ENCODE measurements around the gene CERKL.

Gene CERKL

DNA sequence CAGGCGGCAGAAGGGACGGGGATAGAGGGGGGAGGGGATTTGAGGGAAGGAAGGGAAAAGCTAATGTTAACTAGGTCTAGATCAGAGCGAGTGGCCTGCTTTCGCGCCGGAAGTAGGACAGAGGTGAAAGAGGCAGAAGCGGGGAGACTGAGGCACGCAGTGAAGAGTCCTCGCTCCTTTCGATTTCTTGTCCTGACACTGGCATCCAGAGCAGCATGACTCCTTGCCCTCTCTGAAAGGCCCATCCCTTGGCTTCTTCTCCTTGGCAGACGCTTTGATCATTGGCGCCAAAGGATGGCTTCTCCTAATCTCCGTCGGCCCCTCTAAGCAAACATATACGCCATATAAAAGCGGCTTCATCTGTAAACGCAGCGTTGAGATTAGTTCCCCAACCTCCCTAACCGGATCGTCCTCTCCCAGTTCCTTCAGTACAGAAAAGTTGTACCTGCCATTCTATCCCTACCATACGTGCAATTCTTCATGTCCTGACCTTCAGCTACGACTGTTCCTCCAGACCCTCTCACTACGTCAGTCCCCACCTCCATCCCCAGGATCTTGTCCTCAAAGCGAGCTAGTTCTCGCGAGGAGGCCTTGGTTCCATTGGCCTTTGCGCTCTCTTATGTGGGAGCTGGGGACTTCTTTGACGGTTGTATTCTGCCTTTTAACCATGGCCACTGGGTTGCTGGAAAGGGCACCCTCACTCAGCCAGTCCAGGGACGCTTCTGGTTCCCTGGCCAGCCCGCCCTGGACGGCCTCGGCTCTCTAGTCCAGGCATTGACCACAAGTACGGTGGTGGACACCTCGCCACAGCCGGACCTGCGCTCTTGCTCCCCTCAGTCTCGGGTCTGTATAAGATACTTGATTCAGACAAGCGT lies 24.3 kb upstream of the CERKL start:
- no peak overlapping the region for H3K27ac ChIP-seq (ENCODE audit: low read depth, low read length, poor library complexity, severe bottlenecking)
- no peak overlapping the region for H3K9ac ChIP-seq (ENCODE audit: low read length)
- H2AFZ ChIP-seq (ENCODE audit: low read length) = no peak overlapping the region
- no peaks in the 10 kb centered on the region for H3K27me3 ChIP-seq (ENCODE audit: insufficient read depth, low read length)
- no peaks in the 10 kb centered on the region for H3K9me3 ChIP-seq (ENCODE audit: low read length)
- no peaks in the 10 kb centered on the region for H4K20me1 ChIP-seq (ENCODE audit: insufficient read depth, low read length)
- no peaks in the 10 kb centered on the region for H3K36me3 ChIP-seq (ENCODE audit: insufficient read depth, low read length)
- H3K4me1 ChIP-seq (ENCODE audit: insufficient read depth, low read length, severe bottlenecking) = peaks cover under 1% of the 10 kb centered on the region
- no peaks in the 10 kb centered on the region for H3K9me2 ChIP-seq (ENCODE audit: low read depth, low read length)
- H3K4me3 ChIP-seq (ENCODE audit: low read depth, low read length, poor library complexity, severe bottlenecking) = no peak overlapping the region
- no peak overlapping the region for H3K4me2 ChIP-seq (ENCODE audit: low read length)
- TF ChIP-seq, protein P1, sequence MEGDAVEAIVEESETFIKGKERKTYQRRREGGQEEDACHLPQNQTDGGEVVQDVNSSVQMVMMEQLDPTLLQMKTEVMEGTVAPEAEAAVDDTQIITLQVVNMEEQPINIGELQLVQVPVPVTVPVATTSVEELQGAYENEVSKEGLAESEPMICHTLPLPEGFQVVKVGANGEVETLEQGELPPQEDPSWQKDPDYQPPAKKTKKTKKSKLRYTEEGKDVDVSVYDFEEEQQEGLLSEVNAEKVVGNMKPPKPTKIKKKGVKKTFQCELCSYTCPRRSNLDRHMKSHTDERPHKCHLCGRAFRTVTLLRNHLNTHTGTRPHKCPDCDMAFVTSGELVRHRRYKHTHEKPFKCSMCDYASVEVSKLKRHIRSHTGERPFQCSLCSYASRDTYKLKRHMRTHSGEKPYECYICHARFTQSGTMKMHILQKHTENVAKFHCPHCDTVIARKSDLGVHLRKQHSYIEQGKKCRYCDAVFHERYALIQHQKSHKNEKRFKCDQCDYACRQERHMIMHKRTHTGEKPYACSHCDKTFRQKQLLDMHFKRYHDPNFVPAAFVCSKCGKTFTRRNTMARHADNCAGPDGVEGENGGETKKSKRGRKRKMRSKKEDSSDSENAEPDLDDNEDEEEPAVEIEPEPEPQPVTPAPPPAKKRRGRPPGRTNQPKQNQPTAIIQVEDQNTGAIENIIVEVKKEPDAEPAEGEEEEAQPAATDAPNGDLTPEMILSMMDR (IDR thresholded peaks at IDR 0.05; ENCODE audit: low read length) = no peak
- TF ChIP-seq EZH2 (IDR thresholded peaks at IDR 0.05; ENCODE audit: borderline replicate concordance, low read length) = no peak
- no peaks in the 10 kb centered on the region for H3K79me2 ChIP-seq (ENCODE audit: insufficient read depth, low read length)
- H3F3A ChIP-seq (ENCODE audit: insufficient read depth, low read length) = no peaks in the 10 kb centered on the region

GRCh38 chr2:181680055-181680936 lies 23.4 kb upstream of the CERKL start, which contains the start of gene NEUROD1:
NEUROD1 (minus strand) TSS chr2:181680517; CDS start chr2:181678860, 1,657 bp downstream.
- Histone ChIP-seq H2AFZ (ENCODE audit: low read length) (no peak within 1 kb of the TSS), H3K79me2 (ENCODE audit: insufficient read depth, low read length) (no peaks in the 10 kb centered on the region), H3K9me2 (ENCODE audit: low read depth, low read length) (no peaks in the 10 kb centered on the region), H3K4me3 (ENCODE audit: low read depth, low read length, poor library complexity, severe bottlenecking) (no peak within 1 kb of the TSS), H3K4me1 (ENCODE audit: insufficient read depth, low read length, severe bottlenecking) (no peaks in the 10 kb centered on the region), H3K9ac (ENCODE audit: low read length) (no peak within 1 kb of the TSS), H3K27me3 (ENCODE audit: insufficient read depth, low read length) (no peaks in the 10 kb centered on the region), H3K4me2 (ENCODE audit: low read length) (no peak within 1 kb of the TSS), H3F3A (ENCODE audit: insufficient read depth, low read length) (no peaks in the 10 kb centered on the region), H3K9me3 (ENCODE audit: low read length) (no peaks in the 10 kb centered on the region), H3K27ac (ENCODE audit: low read depth, low read length, poor library complexity, severe bottlenecking) (no peak within 1 kb of the TSS), H3K36me3 (ENCODE audit: insufficient read depth, low read length) (no peaks in the 10 kb centered on the region), H4K20me1 (ENCODE audit: insufficient read depth, low read length) (no peaks in the 10 kb centered on the region)
- TF ChIP-seq, protein P1 (IDR thresholded peaks at IDR 0.05; ENCODE audit: low read length) = no peak
- no peak for TF ChIP-seq EZH2 (IDR thresholded peaks at IDR 0.05; ENCODE audit: borderline replicate concordance, low read length)

DNA sequence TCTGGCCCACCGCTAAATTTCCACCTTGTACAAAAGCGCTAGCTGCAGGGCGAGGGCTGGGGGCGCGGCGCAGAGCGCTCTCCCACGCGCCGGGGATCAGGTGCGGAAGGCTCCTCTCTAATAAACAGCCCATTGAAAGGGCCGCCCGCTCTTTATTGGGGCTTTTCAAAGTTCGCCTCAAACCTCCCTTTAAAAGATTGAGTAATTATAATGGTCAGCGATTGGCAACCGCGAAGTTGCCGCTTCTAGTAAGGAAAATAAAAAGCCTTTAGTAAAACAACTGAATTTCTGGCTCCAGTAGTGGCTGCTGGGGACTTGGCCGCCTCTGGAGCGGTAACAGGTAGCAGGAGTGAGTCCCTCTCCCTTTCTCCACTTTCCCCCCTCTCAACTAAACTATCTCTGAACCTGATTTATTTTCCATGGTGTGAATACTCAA lies 22.7 kb upstream of the CERKL start:
- no peak overlapping the region for H3K4me2 ChIP-seq (ENCODE audit: low read length)
- TF ChIP-seq, protein P1 (IDR thresholded peaks at IDR 0.05; ENCODE audit: low read length) = no peak
- no peak for TF ChIP-seq EZH2 (IDR thresholded peaks at IDR 0.05; ENCODE audit: borderline replicate concordance, low read length)

More for the DNA sequence above, 22.7 kb upstream of the CERKL start:
- no peaks in the 10 kb centered on the region for H3K9me3 ChIP-seq (ENCODE audit: low read length)
- no peaks in the 10 kb centered on the region for H3K4me1 ChIP-seq (ENCODE audit: insufficient read depth, low read length, severe bottlenecking)
- no peak overlapping the region for H2AFZ ChIP-seq (ENCODE audit: low read length)
- no peaks in the 10 kb centered on the region for H4K20me1 ChIP-seq (ENCODE audit: insufficient read depth, low read length)
- H3K27ac ChIP-seq (ENCODE audit: low read depth, low read length, poor library complexity, severe bottlenecking) = no peak overlapping the region
- H3K9me2 ChIP-seq (ENCODE audit: low read depth, low read length) = no peaks in the 10 kb centered on the region
- no peak overlapping the region for H3K4me3 ChIP-seq (ENCODE audit: low read depth, low read length, poor library complexity, severe bottlenecking)
- no peaks in the 10 kb centered on the region for H3K79me2 ChIP-seq (ENCODE audit: insufficient read depth, low read length)
- no peaks in the 10 kb centered on the region for H3K36me3 ChIP-seq (ENCODE audit: insufficient read depth, low read length)
- H3K9ac ChIP-seq (ENCODE audit: low read length) = no peak overlapping the region
- H3F3A ChIP-seq (ENCODE audit: insufficient read depth, low read length) = no peaks in the 10 kb centered on the region
- H3K27me3 ChIP-seq (ENCODE audit: insufficient read depth, low read length) = no peaks in the 10 kb centered on the region

Measured in OCI-LY1 (cell line).